NCI-H1694 treated with DMSO at 0.1 percent for 48 hours (cell line): ENCODE measurements around the gene RBM33.

Experiments used
- DNase-seq: peaks from one replicate; lab custom pipeline; 2025; lab: John Stamatoyannopoulos, UW

Gene RBM33

DNA sequence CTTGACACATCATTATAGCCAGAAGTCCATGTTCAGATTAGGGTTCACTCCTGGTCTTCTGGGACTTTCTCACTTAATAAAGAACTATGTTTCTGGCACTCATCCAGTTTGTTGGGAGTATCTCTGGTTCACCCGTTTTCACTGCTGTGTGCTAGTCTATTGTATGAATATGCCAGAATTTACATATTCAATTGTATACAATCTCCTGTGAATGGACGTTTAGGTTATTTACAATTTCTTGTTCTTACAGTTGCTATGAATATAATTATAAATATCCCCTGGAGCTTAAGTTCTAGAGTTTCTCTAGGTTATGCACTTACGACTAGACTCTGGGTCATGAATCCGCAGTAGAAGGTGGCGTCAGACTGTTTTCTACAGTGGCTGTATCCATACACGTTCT, 20.0 kb upstream of the RBM33 start:
- DNase-seq, result no peak

DNA sequence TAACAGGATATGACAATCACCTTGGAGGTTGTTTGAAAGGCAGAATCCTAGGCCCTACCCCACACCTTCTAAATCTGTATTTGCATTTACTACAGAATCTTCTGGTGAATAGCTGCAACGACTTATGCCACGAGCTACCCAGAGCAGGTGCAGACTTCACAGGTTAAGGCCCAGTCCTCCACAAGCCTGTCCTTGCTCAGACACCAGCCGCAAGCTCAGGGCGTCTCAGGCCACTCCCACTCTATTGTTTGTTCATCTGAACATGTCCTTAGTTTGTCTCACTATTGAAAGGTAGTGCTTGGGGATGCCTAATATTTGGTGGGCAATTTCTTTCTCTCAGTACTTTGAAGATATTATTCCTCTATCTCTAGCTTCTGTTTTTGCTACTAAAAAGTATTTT, 18.9 kb upstream of the RBM33 start:
- no peak for DNase-seq

DNA sequence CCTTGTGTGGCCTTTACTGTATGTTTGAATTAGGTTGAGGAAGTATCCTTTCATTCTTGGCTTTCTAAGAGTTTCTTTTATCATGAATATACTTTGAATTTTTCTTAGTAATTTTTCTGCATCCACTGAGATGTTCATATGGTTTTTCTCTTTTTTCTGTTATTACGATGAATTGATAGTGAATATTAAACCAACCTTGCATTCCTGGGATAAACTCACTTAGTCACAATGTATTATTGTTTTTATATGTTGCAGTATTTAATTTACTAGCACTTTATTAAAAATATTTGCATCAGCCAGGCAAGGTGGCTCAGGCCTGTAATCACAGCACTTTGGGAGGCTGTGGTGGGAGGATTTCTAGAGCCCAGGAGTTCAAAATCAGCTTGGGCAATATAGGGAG, 15.3 kb upstream of the RBM33 start:
- DNase-seq, result no peak

DNA sequence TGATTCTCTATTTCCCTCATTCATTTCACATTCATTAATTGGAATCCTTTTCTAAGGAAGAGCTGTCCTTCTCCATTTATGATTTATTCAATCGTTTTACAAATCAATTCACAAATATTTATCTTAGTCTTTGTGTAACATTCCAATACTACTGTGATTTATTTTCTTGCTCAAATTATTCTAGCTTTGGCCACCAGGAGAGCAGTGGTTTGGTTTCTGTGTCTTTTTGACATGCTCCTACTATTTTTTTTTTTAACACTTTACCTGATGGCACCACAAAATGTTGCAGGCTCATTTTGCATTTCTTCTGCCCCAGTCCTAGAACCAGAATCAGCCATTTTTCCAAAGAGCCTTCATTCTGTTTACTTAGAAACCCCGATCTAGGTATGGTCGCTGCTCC, 13.3 kb upstream of the RBM33 start:
- DNase-seq, result no peak

DNA sequence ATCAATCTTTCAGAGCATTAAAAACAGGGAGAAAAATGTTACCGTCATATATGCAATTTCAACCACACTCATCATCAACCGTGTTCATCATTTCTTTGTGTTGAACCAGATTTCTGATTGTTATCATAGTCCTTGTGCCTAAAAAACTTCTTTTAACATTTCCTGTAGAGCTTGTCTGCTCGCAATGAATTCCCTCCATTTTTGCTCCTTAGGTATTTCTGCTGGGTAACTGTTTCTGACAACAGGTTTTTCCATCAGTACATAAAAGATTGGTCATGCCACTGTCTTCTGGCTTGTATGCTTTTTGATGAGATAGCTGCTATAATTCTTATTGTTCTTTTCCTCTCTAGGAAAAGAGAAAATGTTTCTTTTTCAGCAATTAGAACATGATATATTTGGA, 8.6 kb upstream of the RBM33 start:
- DNase-seq, result no peak

DNA sequence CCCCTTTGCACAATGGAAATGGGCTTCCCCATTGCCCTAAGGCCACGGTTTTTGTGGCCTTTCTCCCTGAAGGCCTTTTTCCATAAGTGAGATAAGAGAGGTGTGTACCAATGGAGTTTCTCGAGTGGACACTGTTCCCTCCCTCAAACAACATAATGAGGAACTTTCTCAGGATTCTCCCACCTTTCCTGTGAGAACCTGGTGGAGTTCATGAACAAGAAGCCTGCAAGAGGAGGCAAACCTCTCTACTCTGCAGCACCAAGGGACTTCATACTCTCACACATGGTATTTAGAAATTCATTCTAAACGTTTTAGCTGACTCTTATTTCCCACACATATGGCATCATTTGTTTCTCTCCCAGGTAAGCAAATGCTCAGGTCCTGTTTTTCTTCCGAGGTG, 7.3 kb upstream of the RBM33 start:
- DNase-seq, result no peak

DNA sequence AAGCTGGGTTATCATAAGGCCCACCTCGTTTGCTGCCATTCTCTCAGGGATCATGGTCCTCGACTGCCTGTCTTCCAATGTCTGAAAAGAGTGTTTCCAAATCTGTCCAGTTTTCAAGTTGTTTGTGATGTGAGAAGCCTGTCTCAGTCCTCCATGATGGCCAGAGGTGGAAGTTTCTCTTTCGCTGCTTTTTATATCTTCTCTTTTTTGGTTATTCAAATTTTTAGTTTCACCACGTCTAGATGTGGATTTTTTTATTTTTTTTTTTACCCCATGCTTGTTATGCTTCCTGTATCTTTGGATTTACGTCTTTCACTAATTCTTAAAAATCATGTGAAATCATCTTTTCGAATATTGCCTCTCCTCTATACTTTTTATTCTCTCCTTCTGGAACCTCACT, 6.1 kb upstream of the RBM33 start:
- DNase-seq, result no peak

DNA sequence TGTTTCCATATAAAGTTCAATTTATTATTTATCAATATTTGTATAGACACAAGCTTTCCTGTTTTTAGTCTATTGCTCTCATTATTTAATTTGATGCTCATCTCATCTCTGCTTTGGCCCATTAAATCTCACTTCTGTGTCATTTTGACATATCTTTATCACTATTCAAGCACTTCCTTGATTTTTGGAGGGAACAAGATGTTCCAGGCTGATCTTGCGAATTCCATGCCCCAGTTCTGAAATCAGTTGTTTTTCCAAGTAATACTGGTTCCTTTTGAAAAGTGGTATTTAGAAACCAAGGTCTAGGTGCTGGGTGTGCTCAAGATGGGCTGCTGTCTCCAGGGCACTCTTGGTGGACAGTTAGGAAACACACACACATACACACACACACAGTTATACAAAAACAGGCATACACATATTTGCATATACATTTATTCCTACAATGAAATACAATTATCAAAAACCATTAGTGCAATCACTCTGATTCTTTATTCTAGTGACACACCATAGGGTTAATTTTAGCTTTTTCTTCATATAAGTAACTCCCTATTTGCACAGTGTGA, 4.4 kb upstream of the RBM33 start:
- no peak for DNase-seq

DNA sequence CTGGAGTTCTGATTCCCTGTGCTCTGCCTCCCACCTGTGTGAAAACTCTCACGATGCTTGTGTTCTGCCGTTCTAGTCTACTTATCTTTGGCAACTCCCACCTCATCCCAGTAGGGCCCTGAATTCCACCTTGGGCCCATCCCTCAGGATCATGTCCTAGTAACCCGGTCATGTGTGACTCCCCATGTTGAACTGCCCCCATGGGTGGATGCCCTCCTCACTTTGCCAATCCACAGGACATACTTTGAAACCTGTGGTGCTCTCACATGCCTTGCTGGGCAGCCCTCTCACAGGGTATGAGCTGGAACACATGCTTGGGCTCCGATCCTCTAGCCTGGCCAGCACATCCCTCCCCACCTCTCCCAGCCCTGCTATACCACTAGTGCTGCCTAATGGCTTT, 3.8 kb upstream of the RBM33 start:
- DNase-seq, result no peak

DNA sequence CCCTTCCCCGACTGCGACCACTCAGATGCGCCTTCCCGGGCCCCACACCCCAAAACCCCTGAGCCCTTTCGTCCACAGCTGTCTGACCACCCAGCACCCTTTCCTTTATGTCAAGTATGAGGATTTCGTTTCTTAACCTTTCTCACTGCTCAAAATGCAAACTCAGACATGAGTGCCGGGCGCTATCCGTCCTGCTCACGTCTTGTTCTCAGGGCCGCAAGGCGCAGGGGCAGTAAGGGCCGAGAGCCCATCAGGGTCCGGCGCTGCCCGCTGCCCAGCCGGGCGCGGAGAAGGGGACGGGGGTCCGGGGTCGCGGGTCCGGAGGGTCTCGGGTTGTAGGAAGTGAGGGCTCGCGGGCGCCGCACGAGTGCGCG, 670 bp upstream of the RBM33 start:
- DNase-seq, result no peak

DNA sequence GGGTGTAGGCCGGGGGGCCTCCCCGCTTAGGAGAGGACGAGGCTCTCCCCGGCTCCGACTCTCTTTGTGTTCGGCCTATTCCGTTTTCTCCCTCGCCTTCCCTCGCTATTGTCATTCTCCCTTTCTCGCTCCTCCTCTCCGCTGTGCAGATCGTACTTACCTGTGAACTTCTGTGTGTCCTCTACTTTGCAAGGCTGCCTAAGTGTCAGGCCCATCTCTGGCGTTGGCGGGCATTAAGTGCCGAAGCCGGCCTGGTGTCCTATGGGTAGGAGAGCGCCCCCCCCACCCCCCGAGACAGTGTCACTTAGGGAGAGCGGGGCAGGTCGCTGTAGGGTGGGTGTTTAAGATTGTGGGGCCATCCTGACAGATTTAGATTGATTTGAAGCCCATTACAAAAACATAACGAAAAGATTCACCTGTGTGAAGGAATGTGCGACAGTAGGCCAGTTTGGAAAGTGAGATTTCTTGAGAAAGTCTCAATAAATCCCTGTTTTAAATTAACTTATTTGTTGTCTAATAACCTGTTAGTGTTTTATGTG, 579 bp downstream of the RBM33 start:
- peak; percentile 36 for DNase-seq

DNA sequence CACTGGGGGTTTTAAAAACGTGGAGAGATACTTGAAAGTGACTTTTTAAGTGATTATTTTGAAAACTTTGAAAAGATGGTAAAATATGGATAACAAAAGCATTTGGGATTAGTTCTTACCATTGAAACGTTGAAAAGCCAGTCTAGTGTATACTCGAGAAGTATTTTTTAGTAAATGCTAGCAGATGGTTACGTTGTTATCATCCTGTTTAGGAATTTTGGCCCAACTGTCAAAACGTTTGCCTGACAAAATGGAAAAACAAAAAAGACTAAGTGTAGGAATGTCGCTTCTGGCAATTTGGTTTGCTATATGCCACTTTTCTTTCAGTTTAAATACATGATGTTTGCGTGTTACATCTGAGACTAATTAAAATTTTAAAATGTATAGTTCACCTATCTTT, 1.2 kb downstream of the RBM33 start:
- no peak for DNase-seq

DNA sequence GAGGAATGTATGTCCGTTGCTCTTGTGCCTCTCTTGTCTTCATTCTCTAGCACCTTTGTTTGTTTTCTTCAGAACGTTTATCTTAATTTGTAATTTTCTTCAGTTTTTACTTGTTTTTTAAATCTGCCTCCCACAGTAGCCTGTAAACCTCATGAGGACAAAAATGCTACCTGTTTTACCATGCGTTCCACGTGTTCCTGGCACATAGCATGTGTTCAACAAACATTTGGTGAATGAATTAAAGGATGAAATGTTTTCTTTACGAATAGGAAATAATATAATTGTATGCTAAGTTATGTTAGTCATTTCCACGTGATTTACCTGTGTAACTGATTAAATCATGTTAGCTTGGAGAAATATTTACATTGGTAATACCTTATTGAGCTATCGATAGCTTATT, 2.2 kb downstream of the RBM33 start:
- DNase-seq, result no peak

DNA sequence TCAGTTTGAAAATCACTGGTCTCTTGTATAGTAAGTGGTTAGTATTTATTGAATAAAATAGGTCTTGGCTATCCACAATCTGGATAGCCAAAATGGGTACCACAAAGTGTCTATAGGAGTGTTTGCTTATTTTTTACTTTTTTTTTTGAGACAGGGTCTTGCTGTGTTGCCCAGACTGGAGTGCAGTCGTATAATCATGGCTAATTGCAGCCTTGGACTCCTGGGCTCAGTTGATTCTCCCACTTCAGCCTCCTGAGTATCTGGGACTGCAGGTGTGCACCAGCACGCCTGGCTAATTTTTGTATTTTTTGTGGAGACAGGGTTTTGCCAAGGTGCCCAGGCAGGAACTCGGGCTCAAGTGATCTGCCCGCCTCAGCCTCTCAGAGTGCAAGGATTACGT, 2.8 kb downstream of the RBM33 start:
- DNase-seq, result no peak

DNA sequence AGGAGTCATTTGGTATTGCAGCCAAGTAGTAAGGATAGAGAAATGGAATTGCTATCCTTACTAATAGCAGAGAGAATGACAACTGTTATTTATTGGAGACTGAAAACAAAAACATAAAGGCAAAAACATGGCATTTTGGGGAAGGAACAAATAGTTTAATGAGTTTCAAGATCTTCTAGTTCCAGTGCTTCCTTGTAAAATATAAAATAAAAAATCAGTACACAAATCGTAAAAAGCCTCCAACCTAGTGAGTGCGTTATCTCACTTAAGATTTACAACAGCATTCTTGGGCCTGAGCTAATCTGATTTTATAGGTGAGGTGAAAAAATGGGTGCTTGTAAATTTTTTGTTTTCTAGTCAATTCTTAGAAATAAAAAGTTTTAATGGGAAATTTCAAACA, 3.3 kb downstream of the RBM33 start:
- DNase-seq, result no peak

DNA sequence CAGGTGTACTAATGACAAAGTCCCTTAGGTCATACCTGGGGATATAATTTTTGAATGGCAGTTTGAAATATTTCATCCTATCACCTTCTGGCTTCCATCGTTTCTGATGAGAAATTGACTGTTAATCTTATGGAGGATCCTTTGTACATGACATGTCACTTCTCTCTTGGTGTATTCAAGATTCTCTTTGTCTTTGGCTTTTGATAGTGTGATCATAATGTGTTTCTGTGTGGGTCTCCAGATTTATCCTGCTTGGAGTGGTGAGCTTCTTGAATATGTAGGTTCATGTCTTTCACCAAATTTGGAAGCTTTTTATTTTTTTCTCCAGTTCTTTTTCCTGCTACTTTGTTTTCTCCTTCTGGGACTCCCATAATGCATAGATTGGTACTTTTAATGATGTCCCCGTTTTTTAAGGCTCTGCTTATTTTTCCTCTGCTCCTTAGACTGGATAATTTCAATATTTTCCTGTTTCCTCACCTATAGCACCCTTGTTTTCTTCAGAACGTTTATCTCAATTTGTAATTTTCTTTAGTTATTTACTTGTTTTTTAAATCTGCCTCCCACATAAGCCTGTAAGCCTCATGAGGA, 4.4 kb downstream of the RBM33 start:
- DNase-seq, result no peak

DNA sequence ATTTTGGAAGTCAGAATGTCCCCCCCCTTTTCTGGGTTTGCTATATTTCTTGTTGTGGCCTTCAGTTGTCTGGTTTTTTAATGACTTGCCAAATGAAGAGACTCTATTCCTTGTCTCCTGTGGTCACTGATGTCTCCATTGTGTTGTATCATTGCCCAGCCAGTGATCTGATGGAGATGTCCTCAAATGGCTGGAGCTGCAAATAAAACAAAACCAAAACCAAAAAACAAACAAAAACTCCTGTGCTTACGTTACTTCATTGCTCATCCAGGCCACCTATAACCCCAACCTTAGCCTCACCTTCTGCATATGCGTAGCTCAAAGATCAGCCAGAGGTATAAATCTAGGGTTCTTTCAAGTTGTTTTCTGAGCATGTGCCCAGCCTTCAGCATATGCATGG, 5.1 kb downstream of the RBM33 start:
- no peak for DNase-seq

DNA sequence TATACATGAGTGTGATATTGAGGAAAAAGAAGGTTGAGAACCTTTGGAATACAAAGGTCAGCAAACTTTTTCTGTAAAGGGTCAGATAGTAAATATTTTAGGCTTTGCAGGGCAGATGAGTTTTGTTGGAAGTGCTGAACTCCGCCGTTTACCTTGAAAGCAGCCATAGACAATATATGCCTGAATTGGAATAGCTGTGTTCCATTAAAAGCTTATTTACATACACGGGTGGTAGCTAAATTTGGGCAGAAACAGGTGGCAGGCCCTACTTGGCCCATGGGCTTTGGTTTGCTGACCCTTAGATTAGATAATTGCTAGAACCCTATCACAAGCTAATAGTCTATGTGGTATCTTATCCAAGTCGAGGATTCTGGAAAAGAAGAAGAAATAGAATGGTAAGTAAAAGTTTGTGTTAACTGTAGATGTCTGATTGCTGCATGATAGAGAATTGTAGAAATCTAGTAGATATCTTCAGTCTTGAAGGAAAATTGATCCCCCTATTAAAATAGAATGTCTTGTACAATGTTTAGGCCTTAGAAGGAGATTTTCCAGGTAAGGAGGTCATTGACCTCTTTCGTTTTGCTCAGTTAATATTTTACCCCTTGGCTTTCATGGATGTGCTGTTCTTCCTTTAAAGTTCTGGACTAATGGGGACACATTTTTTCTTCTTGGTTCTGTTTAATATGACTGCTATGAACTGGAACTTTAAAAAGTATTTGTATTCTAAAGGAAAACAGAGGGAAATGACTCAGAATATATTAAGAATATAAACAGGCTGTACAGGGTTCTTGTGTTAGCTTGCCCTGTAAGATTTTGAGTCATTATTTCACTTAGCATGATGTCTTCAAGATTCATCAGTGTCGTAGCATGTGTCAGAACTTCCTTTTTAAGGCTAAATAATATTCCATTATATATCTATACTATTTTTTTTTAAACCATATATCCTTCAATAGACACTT, 8.0 kb downstream of the RBM33 start:
- DNase-seq, result no peak

DNA sequence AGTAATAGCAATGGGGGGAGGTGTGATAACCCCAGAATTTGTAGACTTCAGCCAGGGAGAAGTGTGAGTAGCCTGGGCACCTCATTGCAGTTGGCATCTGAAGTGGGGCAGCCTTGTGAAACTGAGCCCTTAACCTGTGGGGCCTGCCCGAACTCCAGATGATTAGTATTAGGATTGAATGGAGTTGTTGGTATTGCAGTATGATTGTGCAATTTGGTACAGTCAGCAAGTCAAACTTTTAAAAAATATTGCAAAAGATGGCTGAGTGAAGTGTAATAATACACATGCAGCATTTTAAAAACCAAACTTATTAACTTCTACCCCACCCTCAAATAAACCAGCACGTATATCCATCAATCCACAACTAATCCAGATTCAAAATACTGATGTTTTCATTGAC, 9.3 kb downstream of the RBM33 start:
- no peak for DNase-seq

DNA sequence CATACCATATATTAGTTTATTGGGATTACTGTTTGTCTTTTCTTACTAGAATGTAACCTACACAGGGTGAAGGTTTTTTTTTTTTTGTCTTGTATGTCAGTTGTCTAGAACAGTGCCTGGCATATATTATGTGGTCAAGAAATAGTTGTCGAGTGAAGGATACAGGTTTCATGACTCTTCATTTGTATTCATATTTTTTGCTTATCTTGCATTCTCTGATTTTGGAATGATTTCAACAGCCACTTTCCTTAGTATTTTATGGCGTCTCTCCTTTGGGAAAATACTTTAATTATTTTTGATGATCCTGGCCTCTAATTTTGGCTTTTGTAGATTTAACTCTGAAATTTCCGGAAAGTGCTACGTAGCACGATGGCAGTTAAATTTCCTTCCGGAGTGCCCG, 12.4 kb downstream of the RBM33 start:
- no peak for DNase-seq

DNA sequence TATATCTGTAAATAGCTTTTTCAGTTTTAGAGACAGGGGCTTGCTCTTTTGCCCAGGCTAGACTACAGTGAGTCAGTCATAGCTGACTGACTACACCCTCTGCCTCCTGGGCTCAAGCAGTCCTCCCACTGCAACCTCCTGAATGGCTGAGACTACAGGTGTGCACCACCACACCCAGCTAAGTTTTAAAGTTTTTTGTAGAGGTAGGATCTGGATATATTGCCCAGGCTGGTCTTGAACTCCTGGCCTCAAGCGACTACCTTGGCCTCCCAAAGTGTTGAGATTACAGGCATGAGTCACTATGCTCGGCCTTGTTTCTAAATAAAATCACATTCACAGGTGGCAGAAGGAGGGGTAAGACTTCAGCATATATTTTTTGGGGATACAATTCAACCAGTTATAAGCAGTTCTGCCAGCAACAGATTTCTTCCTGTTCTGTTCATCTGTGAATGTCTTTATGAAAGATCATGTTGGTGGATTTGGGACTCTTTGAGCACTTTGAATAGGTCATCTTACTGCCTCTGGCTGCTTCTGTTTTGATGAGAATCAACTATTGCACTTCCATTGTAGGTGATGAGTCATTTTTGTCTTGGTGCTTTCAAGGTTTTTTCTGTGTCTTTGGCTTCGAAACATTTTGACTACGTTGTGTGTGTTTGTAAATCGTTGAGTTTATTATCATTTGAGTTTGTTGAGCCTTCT, 15.7 kb downstream of the RBM33 start:
- no peak for DNase-seq

DNA sequence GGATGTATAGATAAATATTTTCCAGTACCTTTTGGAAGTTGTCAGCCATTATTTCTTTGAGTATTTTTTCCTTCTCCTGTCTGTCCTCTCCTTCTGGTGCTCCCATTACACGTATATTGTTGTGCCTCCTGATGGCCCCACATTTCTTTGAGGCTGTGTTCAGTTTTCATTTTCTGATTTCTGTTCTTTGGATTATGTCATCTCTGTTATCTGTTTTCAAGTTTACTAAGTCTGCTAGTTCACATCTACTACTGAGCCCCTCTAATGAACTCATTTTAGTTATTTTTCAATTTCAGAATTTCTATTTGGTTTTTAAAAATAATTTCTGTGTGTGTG, 16.3 kb downstream of the RBM33 start:
- DNase-seq, result no peak
